HG02623 (cell line): ENCODE measurements around the gene TWF2.
"Not testable (repeated sequence)": the region's sequence is repeated elsewhere in the genome, so short reads cannot be mapped to it uniquely, and the experiment has no call there.

Source experiments
- ATAC-seq: cut with Tn5 transposase; IDR thresholded peaks from one replicate; pipeline ENCODE4 v1.9.1; 2021; ENCODE audit warnings: moderate library complexity; ENCODE audit not compliant: unreplicated experiment

TWF2 gene

GRCh38 chr3:52238761-52239701 lies at the start of gene TWF2:
Gene TWF2, minus strand, starts transcription at chr3:52239158. Its CDS starts 142 bp downstream, at chr3:52239016.
- peak; percentile 72 for ATAC-seq

DNA sequence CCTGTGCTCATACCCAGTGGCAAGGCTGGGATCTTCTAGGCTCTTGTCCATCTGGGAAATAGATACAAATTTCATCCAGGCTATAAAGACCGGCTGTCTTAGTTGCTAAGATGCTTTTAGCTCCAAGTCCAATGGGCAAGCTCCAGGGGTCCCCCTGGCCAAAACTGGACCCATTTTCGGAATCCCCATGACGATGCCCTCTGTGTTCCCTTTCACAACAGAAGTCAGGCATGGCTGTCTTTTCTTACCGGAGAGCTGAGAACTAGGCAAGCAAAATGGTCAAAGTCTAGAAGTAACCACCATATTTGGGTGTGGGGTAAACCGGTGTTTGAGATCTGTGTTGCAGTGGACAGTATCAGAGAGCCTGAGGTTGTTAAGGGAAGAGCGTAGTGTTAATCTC lies 49.7 kb upstream of the TWF2 start:
- ATAC-seq = no peak

- no peak for ATAC-seq
These were observed 47.8 kb upstream of the TWF2 start for GRCh38 chr3:52286777-52287110.

- not testable (repeated sequence) for ATAC-seq
These were observed 45.1 kb upstream of the TWF2 start for GRCh38 chr3:52284051-52284450.

GRCh38 chr3:52283306-52283705 lies 44.3 kb upstream of the TWF2 start:
- ATAC-seq = no peak

GRCh38 chr3:52281981-52282801 lies 43.2 kb upstream of the TWF2 start:
- ATAC-seq = no peak

- no peak for ATAC-seq
These were observed 41.1 kb upstream of the TWF2 start for GRCh38 chr3:52280050-52280461.

GRCh38 chr3:52279596-52279995 lies 40.6 kb upstream of the TWF2 start:
- ATAC-seq = no peak

DNA sequence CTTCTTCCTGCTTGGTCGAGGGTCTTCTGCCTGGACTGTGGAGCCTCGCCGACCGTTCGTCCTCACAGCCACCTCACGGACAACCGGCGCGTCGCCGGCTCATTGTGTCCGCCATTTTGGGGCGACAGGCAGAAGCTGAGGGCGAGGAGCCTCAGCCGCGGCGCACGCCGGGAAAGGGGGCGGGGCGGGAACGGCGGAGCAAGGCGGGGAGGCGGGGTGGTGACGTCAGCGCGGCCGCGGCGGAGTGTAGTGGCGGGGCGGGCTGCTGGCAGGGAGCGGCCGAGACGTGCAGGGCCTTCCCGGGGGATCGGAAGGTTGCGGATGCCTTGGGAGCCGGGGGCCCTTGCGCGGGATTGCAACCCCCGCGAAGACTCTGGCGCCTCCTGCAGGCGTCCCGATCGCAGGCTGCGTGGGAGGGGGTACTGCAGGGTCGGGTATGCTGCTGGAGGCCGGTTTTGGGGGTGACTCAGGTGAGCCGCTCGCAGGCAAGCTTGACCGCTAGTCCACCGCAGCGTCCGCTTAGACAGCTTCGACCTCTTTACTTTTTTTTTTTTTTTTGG lies 39.6 kb upstream of the TWF2 start, which contains the start of gene WDR82:
TSS of gene WDR82 (minus strand) at position 140 of the 560 bp plus-strand sequence. CDS start 288 bp downstream, outside the sequence.
- ATAC-seq = peak; percentile 89

DNA sequence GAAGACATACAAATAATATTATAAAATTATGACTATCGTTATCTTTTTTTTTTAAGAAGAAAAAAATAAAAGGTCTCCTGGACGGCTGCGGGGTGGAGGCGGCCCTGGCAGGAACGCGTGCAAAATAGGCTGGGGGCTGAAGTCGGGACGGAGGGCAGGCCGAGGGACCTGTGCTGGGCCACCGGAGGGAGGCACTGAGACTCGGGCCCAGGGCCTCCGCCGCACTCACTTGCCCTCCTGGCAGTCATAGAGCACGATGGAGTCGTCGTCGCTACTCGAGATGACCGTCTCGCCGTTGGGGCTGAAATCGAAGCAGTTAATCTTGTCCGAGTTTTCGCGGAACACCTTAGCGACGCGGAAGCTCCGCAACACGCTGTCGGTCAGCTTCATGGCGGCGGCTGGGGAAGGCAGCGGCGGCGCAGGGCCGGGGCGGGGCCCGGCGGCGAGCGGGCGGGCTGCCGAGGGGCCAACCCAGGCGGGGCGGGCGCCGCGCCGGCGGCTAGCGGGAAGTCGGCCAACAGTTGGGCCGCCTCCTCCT lies 39.1 kb upstream of the TWF2 start:
- ATAC-seq = peak; percentile 56

DNA sequence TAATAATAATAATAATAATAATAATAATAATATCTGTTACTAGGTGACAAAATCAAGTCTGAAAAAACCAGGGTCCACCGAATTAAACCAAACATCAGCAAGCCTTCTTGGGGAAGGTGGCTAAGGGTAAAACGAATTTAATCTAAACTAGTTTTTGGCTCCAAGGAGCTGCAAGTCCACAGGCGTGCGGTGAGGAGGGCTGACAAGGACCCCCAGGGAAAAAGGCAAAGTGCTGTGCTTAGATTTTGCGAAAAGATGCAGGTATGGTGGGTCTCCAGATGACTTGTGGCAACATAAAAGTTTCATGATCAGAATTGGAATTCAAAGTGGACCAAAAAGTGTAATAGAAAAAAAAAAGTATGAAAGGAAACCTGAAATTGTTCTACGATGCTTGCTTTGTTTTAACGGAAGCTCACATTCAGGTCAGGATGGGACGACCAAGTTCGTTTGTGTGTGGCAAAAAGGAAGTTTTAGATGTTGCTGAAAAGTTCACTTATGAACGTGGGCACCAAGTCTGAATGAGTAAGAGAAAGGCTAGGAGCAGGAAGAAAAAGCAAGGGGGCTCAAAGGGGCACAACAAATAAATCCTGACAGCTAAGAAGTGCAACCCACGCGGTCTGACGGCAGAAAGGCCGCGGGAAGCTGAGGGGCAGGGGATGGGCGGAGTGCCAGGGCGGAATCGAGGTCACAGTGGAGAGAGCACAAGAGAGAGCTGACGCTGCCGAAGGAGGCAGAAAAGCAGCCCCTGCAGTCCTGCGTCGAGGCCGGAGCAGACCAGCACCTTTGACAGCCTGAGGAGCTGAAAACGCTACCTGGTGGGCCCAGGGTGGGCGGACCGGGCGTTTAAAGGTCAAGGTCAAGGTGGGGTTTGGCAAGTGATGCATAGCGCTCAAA lies 38.4 kb upstream of the TWF2 start:
- ATAC-seq = no peak

GRCh38 chr3:52274781-52275180 lies 35.8 kb upstream of the TWF2 start:
- not testable (repeated sequence) for ATAC-seq

GRCh38 chr3:52272831-52273230 lies 33.9 kb upstream of the TWF2 start:
- ATAC-seq = no peak

DNA sequence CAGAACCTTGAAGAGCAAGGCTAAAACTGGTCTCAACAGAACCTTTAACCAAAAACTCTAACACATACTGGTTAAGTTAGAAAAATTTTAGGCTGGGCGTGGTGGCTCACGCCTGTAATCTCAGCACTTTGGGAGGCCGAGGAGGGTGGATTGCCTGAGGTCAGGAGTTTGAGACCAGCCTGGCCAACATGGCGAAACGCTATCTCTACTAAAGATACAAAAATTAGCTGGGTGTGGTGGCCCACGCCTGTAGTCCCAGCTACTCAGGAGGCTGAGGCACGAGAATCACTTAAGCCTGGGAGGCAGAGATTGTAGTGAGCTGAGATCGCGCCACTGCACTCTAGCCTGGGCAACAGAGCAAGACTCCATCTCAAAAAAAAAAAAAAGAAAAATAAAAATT lies 33.2 kb upstream of the TWF2 start:
- not testable (repeated sequence) for ATAC-seq

- no peak for ATAC-seq
These were observed 31.3 kb upstream of the TWF2 start for GRCh38 chr3:52270252-52270754.

GRCh38 chr3:52269776-52270175 lies 30.8 kb upstream of the TWF2 start:
- ATAC-seq = no peak

DNA sequence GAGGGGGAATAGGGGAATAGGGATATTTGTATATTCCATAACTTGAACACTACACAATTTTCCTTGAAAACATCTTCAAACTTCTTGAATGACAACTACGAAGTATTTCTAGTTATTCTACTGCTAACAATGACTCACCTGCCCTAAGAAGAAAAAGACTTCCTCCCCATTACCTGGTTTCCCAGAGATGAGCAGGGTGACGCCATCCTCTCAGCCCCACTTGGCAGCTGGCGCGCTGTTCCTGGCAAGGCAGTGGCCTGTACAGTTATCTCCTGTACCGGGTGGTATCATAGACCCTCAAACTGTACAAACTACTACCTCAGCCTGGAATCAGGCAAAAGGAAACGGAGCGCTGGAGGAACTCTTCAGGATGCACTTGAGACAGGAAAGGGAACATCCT lies 29.1 kb upstream of the TWF2 start:
- ATAC-seq = no peak

- no peak for ATAC-seq
These were observed 26.4 kb upstream of the TWF2 start for GRCh38 chr3:52265387-52265786.

- ATAC-seq = no peak
These were observed 23.5 kb upstream of the TWF2 start for GRCh38 chr3:52262447-52262846.

DNA sequence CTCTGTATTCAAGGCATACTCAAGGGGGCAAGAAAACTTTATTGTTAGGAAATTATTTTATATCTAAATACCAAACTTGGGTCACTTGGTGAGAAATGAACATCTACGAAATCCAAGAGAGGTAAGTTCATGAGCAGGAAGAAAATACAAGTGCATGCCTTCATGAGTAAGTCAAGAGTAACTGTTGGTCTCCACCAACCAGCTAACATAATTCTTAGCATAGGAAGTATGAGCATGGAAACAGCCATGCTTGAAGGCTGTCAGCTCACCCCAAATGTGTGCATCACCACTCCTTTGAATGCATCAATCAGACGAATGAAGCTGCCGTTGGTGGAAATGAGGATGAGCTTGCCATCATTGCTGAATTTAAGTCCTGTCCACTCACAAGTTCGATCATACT lies 20.5 kb upstream of the TWF2 start:
- no peak for ATAC-seq
